Effector memory CD8-positive, alpha-beta T cell (primary cell): Measurements from ENCODE around the gene SEMA3G.
A peak's percentile ranks its signal among the peaks of the same experiment; 100 is the strongest.

ENCODE experiments used
- ATAC-seq: fragments of 150-1000 bp; cut with Tn5 transposase; replicated peaks from 2 replicates; pipeline ENCODE4 v1.10.0; 2021; ENCODE audit warnings: mild to moderate bottlenecking, moderate library complexity
- DNase-seq, 3 experiments: peaks; one replicate each; pipeline ENCODE4 v3.0.0; 2021
- H3K27ac Mint-ChIP-seq, 2 donors: one replicate each; pipeline ENCODE4 v1.8.0; 2022; ENCODE audit warnings: mild to moderate bottlenecking in 2 of 2, mixed read lengths in 2 of 2, moderate library complexity in 2 of 2
- H3K27me3 Mint-ChIP-seq, 2 donors: one replicate each; pipeline ENCODE4 v1.8.0; 2022; ENCODE audit warnings: mixed read lengths in 2 of 2
- H3K36me3 Mint-ChIP-seq: one replicate; pipeline ENCODE4 v1.8.0; 2022; ENCODE audit warnings: mild to moderate bottlenecking, moderate library complexity, mixed read lengths; ENCODE audit not compliant: insufficient read depth
- H3K4me1 Mint-ChIP-seq, 2 donors: one replicate each; pipeline ENCODE4 v1.8.0; 2022; ENCODE audit warnings: low read depth in 2 of 2, mixed read lengths in 2 of 2
- H3K4me3 Mint-ChIP-seq, 2 donors: one replicate each; pipeline ENCODE4 v1.8.0; 2022; ENCODE audit warnings: mild to moderate bottlenecking in 2 of 2, mixed read lengths in 2 of 2, moderate library complexity in 2 of 2
- H3K9me3 Mint-ChIP-seq, 2 donors: one replicate each; pipeline ENCODE4 v1.8.0; 2022; ENCODE audit warnings: mixed read lengths in 2 of 2
- total RNA-seq, 9 experiments: gene quantifications; one replicate each; lab custom pipeline; 2026; lab: John Stamatoyannopoulos, UW

The SEMA3G gene
- total RNA-seq = 0.13 to 1.5 (median 0.42) reads per million in 9 experiments

DNA sequence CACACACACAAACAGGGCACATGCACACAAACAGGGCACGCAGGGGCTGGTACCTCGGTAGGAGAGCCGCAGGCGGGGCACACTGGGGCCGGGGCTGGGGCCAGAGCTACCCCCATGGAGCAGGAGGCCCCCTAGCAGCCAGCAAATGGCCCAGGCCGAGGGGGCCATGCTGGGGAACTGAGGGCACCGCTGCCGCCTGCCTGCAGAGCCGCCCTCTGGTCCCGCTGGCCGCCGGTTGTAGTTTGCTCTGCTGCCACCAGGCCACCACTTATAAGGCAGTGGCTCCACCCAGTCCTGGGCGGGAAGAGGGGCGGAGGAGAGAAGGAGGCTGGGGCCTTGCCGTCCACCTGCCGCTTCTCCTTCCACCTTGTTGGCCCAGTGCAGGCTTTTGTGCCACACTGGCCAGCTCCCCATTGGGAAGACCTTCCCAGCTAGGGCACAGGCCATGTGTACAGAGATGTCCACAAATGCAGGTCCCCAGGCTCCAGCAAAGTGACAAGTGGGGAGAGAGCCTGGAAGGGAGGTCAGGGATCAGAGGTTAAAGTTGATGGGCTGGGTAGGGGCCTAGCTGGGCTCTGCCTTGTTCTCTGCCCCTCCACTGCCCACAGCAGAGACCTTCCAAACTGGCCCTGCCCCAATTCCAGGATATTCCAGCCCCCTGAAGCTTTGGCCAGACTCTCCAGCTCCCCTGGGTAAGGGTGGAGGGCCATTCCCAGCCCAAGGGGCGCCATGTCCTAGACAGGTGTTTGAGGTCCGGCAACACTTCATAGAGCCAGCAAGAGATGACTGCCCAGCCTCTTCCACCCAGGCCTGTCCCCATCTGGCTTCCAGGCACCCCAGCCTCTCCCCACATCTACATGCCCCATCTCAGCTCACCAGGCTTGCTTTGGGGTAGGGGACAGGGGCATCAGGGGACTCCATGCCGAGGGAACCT lies at the start of gene SEMA3G:
SEMA3G (minus strand) TSS at position 244 of the 934 bp plus-strand sequence; CDS start at position 168, 76 bp downstream.
- no peaks in the 10 kb centered on the region for H3K9me3 Mint-ChIP-seq
- no peaks in the 10 kb centered on the region for H3K36me3 Mint-ChIP-seq
- H3K27ac Mint-ChIP-seq = peak within 1 kb of the TSS; percentile 35 to 38
- peaks cover 8 to 14% of the 10 kb centered on the region in 2 donors for H3K4me1 Mint-ChIP-seq
- no peak within 1 kb of the TSS for H3K4me3 Mint-ChIP-seq
- ATAC-seq (peak; percentile 96), DNase-seq (peak; percentile 69 to 72 (median 69))
- peaks cover 0 to 7% of the 10 kb centered on the region in 2 donors for H3K27me3 Mint-ChIP-seq

DNA sequence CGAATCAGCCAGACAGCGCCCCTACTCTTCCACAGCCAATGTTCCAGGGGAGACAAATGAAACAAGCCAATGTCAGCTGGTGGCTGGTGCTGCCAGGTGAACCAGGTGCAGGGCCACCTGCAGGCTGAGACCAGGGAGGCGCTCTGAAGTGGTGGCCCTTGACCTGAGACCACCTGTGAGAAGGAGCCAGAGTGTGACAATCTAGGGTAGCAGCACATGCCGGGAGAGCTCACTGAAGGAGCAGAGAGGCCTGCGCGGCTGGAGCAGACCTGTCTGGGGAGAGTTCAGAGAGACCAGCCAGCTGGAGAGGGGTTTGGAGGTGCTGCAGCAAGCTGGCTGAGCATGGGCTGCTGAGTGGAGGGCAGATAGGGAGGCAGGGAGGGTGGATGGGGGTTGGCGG lies 49.5 kb upstream of the SEMA3G start:
- DNase-seq = no peak
- Mint-ChIP-seq H3K27ac (peak overlapping the region in 1 of 2 donors; percentile 80), H3K4me3 (peak overlapping the region in 1 of 2 donors; percentile 26), H3K4me1 (peaks cover 7 to 9% of the 10 kb centered on the region in 2 donors), H3K9me3 (no peaks in the 10 kb centered on the region), H3K27me3 (no peaks in the 10 kb centered on the region), H3K36me3 (peaks cover 27% of the 10 kb centered on the region)
- no peak for ATAC-seq

DNA sequence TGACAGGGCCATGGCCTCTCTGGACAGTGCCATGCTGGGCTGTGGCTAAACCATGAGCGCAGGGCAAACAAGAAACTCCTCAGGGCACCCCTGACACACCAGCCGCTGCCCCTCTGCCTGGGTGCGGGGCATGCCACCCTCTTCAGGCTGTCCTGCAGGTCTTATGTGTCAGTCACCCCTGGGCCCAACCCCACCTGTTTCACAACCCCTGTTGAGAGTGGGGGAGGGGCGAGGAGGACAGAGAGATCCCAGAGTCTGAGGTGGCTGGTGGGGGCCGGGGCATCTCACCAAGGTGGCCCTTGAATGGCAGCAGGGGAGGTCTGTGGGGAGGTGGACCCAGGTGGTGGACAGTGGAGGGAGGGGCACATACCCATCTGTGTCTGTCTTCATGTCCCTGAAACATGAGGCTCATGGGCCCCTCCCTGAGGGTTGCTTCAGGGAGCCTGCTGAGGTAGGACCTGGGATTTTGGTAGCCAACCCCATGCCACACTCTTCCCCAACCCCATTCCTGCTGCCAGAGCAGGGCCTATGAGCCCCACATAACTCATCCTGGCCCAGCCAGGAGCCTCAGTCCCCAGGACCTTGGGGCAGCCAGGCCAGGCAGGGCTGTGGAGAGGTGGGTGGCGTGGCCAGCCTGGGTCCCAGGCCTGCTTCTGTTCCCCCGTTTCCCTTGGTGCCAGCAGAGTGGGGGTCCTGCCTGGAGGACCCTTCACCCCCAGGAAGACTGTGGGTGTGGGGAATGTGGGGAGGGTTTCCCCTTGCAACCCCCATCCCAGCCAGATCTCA lies 48.5 kb upstream of the SEMA3G start:
- ATAC-seq (no peak), DNase-seq (no peak)
- Mint-ChIP-seq H3K4me1 (peaks cover 7 to 9% of the 10 kb centered on the region in 2 donors), H3K4me3 (no peak overlapping the region), H3K27me3 (no peaks in the 10 kb centered on the region), H3K36me3 (peaks cover 36% of the 10 kb centered on the region), H3K9me3 (no peaks in the 10 kb centered on the region), H3K27ac (no peak overlapping the region)

DNA sequence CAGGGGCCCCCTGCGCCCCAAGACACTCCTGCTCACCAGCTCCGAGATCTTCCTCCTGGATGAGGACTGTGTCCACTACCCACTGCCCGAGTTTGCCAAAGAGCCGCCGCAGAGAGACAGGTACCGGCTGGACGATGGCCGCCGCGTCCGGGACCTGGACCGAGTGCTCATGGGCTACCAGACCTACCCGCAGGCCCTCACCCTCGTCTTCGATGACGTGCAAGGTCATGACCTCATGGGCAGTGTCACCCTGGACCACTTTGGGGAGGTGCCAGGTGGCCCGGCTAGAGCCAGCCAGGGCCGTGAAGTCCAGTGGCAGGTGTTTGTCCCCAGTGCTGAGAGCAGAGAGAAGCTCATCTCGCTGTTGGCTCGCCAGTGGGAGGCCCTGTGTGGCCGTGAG lies 47.2 kb upstream of the SEMA3G start:
- ATAC-seq (no peak), DNase-seq (no peak)
- peaks cover 46% of the 10 kb centered on the region for H3K36me3 Mint-ChIP-seq
- peaks cover 7 to 9% of the 10 kb centered on the region in 2 donors for H3K4me1 Mint-ChIP-seq
- no peaks in the 10 kb centered on the region for H3K9me3 Mint-ChIP-seq
- peak overlapping the region in 1 of 2 donors; percentile 86 for H3K27ac Mint-ChIP-seq
- H3K4me3 Mint-ChIP-seq = no peak overlapping the region
- no peaks in the 10 kb centered on the region for H3K27me3 Mint-ChIP-seq

DNA sequence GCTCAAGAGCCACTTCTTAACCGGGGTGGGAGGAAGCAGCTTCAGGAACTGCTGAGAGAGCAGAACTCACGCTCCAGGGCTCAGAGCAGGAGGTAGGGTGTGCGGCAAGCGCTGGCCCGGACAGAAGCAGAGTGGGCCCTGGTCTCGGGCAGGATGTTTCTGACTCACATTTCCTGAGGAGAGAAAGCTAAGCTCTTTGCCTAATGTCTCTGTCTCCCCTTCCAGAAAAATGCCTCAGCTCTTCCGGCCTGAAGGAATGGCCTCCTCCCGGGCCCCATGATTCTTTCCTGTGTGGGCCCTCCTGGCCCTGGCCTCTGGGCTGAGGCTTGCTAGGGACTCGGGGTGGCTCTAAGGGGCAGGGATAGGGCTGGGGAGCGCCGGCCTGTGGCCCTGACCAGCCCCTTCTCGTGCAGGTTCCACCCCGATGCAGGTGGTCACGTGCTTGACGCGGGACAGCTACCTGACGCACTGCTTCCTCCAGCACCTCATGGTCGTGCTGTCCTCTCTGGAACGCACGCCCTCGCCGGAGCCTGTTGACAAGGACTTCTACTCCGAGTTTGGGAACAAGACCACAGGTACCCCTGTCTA lies 46.1 kb upstream of the SEMA3G start:
- DNase-seq = no peak
- peak overlapping the region in 1 of 2 donors; percentile 36 for H3K4me3 Mint-ChIP-seq
- H3K36me3 Mint-ChIP-seq = peaks cover 51% of the 10 kb centered on the region
- peak; percentile 56 for ATAC-seq
- H3K4me1 Mint-ChIP-seq = peaks cover 7 to 9% of the 10 kb centered on the region in 2 donors
- no peaks in the 10 kb centered on the region for H3K27me3 Mint-ChIP-seq
- peak overlapping the region in 1 of 2 donors; percentile 86 for H3K27ac Mint-ChIP-seq
- no peaks in the 10 kb centered on the region for H3K9me3 Mint-ChIP-seq

DNA sequence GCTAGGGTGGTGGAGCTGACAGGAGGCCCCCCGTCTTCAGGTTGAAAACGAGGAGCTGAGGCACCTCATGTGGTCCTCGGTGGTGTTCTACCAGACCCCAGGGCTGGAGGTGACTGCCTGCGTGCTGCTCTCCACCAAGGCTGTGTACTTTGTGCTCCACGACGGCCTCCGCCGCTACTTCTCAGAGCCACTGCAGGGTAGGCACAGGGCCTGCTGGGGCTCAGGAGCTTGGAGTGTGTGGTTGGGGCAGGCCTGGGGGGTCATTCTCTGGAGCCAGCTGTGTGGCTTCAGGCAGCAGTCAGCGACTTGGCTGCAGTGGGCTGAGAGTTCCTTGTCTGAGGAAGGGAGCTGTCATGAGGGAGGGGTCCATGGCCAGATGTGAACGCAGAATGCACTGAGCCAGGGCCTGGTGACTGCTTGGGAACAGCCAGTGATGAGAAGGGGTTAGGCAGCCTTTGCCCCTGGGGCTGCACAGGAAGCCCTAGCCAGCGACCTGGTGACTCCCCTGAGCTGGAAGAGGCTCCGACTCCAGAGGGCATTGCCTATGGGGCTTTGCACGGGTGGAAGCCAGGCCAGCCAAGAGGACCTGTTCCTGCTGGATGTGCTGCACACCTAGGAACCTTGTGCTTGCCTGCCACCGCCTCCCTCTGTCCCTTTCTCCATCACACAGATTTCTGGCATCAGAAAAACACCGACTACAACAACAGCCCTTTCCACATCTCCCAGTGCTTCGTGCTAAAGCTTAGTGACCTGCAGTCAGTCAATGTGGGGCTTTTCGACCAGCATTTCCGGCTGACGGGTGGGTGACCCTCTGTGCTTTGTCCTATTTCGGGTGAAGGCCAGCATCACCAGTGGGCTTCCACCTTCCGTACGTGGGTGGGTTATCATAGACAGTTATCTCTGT lies 45.4 kb upstream of the SEMA3G start:
- H3K27ac Mint-ChIP-seq = peak overlapping the region in 1 of 2 donors; percentile 86
- ATAC-seq (no peak), DNase-seq (no peak)
- peaks cover 51% of the 10 kb centered on the region for H3K36me3 Mint-ChIP-seq
- no peak overlapping the region for H3K4me3 Mint-ChIP-seq
- H3K4me1 Mint-ChIP-seq = peaks cover 7 to 11% of the 10 kb centered on the region in 2 donors
- no peaks in the 10 kb centered on the region for H3K9me3 Mint-ChIP-seq
- H3K27me3 Mint-ChIP-seq = no peaks in the 10 kb centered on the region

DNA sequence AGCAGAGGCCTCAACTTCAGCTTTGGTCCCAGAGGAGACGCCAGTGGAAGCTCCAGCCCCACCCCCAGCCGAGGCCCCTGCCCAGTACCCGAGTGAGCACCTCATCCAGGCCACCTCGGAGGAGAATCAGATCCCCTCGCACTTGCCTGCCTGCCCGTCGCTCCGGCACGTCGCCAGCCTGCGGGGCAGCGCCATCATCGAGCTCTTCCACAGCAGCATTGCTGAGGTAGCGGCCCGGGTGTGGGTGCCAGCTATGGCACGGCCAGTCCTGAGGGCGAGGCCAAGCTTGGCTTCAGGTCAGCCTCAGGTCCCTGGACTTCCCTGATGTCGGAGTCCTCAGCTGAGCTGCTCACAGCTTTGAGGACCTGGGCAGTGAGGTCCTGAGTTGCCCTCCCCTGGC lies 44.5 kb upstream of the SEMA3G start:
- Mint-ChIP-seq H3K27me3 (no peaks in the 10 kb centered on the region), H3K9me3 (no peaks in the 10 kb centered on the region), H3K36me3 (peaks cover 49% of the 10 kb centered on the region), H3K4me1 (peaks cover 7 to 11% of the 10 kb centered on the region in 2 donors), H3K4me3 (no peak overlapping the region), H3K27ac (no peak overlapping the region)
- no peak for ATAC-seq
- no peak for DNase-seq

DNA sequence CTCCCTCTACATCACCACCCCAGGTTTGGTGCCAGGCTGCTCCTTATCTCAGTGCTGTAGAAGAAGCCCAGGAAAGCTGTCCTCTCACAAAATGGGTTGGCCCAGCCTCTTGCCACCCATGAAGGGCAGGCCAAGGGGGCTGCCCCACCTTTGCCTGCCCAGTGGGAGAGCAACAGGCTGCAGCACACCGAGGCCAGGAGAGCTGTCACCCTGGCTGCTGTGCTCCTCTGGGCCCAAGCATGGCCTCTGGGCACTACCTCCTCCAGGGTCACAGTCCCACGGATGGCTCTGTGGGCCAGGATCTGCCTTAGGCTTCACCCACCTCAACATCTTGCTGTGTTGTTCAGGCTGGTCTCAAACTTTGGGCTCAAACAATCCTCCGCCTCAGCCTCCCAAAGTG lies 43.8 kb upstream of the SEMA3G start:
- H3K4me1 Mint-ChIP-seq = peaks cover 3 to 9% of the 10 kb centered on the region in 2 donors
- ATAC-seq = no peak
- no peak for DNase-seq
- peaks cover 46% of the 10 kb centered on the region for H3K36me3 Mint-ChIP-seq
- H3K9me3 Mint-ChIP-seq = no peaks in the 10 kb centered on the region
- H3K27me3 Mint-ChIP-seq = no peaks in the 10 kb centered on the region
- H3K27ac Mint-ChIP-seq = peak overlapping the region in 1 of 2 donors; percentile 79
- H3K4me3 Mint-ChIP-seq = no peak overlapping the region

DNA sequence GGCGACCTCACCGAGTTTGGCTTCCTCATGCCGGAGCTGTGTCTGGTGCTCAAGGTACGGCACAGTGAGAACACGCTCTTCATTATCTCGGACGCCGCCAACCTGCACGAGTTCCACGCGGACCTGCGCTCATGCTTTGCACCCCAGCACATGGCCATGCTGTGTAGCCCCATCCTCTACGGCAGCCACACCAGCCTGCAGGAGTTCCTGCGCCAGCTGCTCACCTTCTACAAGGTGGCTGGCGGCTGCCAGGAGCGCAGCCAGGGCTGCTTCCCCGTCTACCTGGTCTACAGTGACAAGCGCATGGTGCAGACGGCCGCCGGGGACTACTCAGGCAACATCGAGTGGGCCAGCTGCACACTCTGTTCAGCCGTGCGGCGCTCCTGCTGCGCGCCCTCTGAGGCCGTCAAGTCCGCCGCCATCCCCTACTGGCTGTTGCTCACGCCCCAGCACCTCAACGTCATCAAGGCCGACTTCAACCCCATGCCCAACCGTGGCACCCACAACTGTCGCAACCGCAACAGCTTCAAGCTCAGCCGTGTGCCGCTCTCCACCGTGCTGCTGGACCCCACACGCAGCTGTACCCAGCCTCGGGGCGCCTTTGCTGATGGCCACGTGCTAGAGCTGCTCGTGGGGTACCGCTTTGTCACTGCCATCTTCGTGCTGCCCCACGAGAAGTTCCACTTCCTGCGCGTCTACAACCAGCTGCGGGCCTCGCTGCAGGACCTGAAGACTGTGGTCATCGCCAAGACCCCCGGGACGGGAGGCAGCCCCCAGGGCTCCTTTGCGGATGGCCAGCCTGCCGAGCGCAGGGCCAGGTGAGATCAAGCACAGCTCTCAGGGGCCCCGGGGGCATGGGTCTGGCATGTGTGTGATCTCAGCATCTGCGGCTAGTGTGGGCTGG lies 43.1 kb upstream of the SEMA3G start:
- Mint-ChIP-seq H3K27ac (peak overlapping the region in 1 of 2 donors; percentile 79), H3K27me3 (no peaks in the 10 kb centered on the region), H3K4me1 (peaks cover 3 to 9% of the 10 kb centered on the region in 2 donors), H3K9me3 (no peaks in the 10 kb centered on the region), H3K4me3 (peak overlapping the region in 1 of 2 donors; percentile 21), H3K36me3 (peaks cover 45% of the 10 kb centered on the region)
- ATAC-seq (no peak), DNase-seq (no peak)

DNA sequence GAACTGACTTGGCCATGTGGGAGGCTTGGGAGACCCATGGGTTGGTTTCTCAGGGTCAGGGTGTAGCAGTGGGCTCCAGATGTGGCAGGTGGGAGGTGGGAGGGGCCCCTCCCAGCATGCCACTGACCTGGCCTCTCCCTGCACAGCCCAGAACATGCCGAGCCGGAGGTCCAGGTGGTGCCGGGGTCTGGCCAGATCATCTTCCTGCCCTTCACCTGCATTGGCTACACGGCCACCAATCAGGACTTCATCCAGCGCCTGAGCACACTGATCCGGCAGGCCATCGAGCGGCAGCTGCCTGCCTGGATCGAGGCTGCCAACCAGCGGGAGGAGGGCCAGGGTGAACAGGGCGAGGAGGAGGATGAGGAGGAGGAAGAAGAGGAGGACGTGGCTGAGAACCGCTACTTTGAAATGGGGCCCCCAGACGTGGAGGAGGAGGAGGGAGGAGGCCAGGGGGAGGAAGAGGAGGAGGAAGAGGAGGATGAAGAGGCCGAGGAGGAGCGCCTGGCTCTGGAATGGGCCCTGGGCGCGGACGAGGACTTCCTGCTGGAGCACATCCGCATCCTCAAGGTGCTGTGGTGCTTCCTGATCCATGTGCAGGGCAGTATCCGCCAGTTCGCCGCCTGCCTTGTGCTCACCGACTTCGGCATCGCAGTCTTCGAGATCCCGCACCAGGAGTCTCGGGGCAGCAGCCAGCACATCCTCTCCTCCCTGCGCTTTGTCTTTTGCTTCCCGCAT lies 42.3 kb upstream of the SEMA3G start:
- Mint-ChIP-seq H3K27me3 (no peaks in the 10 kb centered on the region), H3K4me3 (peak overlapping the region in 1 of 2 donors; percentile 21), H3K4me1 (peaks cover 0 to 9% of the 10 kb centered on the region in 2 donors), H3K27ac (no peak overlapping the region), H3K36me3 (peaks cover 45% of the 10 kb centered on the region), H3K9me3 (no peaks in the 10 kb centered on the region)
- ATAC-seq = no peak
- no peak for DNase-seq

DNA sequence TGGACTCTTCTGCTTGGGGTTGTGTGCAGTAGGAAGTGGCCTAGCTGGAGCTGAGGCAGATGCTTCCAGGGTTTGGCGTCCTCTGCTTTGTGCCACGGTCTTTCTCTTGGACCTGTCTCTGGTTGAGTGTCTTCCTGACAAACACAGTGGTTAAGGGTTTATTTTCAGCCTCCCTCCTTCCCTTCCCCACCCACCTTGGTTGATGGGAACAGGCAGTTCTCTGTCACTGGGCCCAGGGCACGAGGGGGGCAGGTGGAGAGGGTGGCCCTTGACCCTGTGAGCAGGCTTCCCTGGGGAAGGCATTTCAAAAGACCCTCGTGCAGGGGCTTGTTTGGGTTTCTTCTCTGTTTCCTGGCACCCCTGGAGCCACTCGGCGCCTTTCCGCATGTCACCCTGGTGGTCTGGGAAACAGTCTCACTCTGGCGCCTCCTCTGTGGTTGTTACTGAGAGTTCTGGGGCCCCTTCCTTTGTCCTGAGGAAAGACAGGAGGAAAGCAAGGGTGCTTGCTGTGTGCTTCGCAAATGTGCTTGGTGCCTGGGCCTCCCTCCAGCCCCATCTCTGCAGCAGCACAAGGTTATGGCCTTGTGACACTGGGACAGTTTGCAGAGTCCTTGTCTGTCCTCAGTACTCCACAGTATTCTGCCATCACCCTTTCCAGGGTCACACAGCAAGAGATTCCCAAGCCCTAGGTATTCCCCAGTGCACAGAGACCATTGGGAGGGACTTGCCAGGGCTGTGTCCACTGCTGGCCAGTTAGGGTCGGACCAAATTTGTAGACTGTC lies 40.0 kb upstream of the SEMA3G start:
- no peak overlapping the region for H3K4me3 Mint-ChIP-seq
- peak overlapping the region in 1 of 2 donors; percentile 69 for H3K27ac Mint-ChIP-seq
- ATAC-seq (no peak), DNase-seq (no peak)
- peaks cover 53% of the 10 kb centered on the region for H3K36me3 Mint-ChIP-seq
- no peaks in the 10 kb centered on the region for H3K27me3 Mint-ChIP-seq
- no peaks in the 10 kb centered on the region for H3K9me3 Mint-ChIP-seq
- peaks cover 0 to 6% of the 10 kb centered on the region in 2 donors for H3K4me1 Mint-ChIP-seq
